ENCODE data around the gene KRTAP10-5. TPM values are rescaled to one million over a fixed set of nuclear protein-coding genes. Genes with fewer than 3 reads are reported as not detected.

Gene KRTAP10-5
- total RNA-seq, 1 donor, result not detected

DNA sequence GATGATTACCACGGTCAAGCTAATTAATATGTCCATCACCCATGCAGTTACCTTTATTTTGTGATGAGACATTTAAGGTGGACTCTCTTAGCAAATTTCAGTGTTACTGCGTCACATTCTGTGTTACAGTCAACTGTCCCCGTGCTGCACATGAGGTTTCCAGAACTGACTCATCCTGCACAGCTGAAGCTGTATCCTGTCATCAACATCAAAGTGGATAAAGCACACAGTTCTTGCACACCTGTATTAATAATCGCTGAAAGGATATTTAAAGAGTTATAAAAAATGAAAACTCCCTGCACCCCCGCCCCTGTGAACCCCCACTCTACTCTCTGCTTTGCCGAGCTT is 3.4 kb upstream of the KRTAP10-5 start:
- TF ChIP-seq, protein P1, sequence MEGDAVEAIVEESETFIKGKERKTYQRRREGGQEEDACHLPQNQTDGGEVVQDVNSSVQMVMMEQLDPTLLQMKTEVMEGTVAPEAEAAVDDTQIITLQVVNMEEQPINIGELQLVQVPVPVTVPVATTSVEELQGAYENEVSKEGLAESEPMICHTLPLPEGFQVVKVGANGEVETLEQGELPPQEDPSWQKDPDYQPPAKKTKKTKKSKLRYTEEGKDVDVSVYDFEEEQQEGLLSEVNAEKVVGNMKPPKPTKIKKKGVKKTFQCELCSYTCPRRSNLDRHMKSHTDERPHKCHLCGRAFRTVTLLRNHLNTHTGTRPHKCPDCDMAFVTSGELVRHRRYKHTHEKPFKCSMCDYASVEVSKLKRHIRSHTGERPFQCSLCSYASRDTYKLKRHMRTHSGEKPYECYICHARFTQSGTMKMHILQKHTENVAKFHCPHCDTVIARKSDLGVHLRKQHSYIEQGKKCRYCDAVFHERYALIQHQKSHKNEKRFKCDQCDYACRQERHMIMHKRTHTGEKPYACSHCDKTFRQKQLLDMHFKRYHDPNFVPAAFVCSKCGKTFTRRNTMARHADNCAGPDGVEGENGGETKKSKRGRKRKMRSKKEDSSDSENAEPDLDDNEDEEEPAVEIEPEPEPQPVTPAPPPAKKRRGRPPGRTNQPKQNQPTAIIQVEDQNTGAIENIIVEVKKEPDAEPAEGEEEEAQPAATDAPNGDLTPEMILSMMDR (IDR thresholded peaks at IDR 0.05; ENCODE audit: extremely low read depth, low read depth, low read length), result no peak
- H3K27me3 ChIP-seq (ENCODE audit: insufficient read depth, low read length), result no peaks in the 10 kb centered on the region

DNA sequence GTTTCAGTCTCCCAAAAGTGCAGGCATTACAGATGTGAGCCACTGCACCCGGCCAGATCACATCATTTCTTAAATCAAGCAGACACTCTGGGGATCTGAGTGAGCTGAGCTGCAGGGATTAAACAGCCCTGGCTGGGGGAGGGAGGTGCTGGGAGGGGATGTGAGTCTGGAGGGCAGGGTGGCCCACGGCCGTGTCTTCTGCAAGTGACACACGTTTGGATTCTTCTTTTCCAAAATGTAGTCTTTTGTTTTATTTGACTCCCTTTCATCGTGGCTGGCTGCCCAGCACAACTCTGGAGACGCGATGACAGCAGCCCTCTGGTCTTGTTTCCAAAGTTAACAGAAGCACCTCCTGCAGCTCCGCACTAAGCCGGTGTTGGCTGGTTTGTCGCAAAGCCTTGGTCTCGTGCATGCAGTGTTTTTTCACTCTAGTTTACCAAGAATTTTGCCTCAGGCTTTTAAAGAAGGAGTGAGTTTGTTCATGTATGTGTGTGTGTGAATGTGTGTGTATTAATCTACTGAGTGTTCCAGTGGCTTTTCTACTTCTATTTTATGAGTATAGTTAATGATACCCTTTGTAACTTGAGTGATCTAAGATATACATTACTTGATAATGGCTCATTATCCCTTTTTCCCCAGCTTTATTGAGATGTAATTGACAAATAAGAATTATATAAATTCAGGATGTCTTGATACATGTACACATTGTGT is 2.8 kb upstream of the KRTAP10-5 start:
- Histone ChIP-seq H3K27me3 (ENCODE audit: insufficient read depth, low read length) (no peaks in the 10 kb centered on the region), H2AFZ (ENCODE audit: low read length) (no peak overlapping the region), H3K36me3 (ENCODE audit: insufficient read depth, low read length) (no peaks in the 10 kb centered on the region), H3K27ac (ENCODE audit: low read depth, low read length) (no peak overlapping the region), H3K4me2 (ENCODE audit: insufficient read depth, low read length) (no peak overlapping the region), H3K9me3 (ENCODE audit: low read depth, low read length) (no peaks in the 10 kb centered on the region), H4K20me1 (ENCODE audit: insufficient read depth, low read length) (no peaks in the 10 kb centered on the region), H3K4me1 (ENCODE audit: insufficient read depth, low read length) (no peaks in the 10 kb centered on the region), H3K4me3 (ENCODE audit: insufficient read depth, low read length) (no peak overlapping the region), H3K79me2 (ENCODE audit: insufficient read depth, low read length) (no peaks in the 10 kb centered on the region)
- DNase-seq (ENCODE audit: insufficient read length, low spot score, missing footprints), result no peak
- TF ChIP-seq, protein P1 (IDR thresholded peaks at IDR 0.05; ENCODE audit: extremely low read depth, low read depth, low read length), result no peak

More for the DNA sequence above, 3.4 kb upstream of the KRTAP10-5 start:
- H3K4me2 ChIP-seq (ENCODE audit: insufficient read depth, low read length), result no peak overlapping the region
- H4K20me1 ChIP-seq (ENCODE audit: insufficient read depth, low read length), result no peaks in the 10 kb centered on the region
- H3K4me3 ChIP-seq (ENCODE audit: insufficient read depth, low read length), result no peak overlapping the region
- H2AFZ ChIP-seq (ENCODE audit: low read length), result no peak overlapping the region
- H3K4me1 ChIP-seq (ENCODE audit: insufficient read depth, low read length), result no peaks in the 10 kb centered on the region
- H3K27ac ChIP-seq (ENCODE audit: low read depth, low read length), result no peak overlapping the region
- H3K36me3 ChIP-seq (ENCODE audit: insufficient read depth, low read length), result no peaks in the 10 kb centered on the region
- no peaks in the 10 kb centered on the region for H3K79me2 ChIP-seq (ENCODE audit: insufficient read depth, low read length)
- DNase-seq (ENCODE audit: insufficient read length, low spot score, missing footprints), result no peak
- no peaks in the 10 kb centered on the region for H3K9me3 ChIP-seq (ENCODE audit: low read depth, low read length)

DNA sequence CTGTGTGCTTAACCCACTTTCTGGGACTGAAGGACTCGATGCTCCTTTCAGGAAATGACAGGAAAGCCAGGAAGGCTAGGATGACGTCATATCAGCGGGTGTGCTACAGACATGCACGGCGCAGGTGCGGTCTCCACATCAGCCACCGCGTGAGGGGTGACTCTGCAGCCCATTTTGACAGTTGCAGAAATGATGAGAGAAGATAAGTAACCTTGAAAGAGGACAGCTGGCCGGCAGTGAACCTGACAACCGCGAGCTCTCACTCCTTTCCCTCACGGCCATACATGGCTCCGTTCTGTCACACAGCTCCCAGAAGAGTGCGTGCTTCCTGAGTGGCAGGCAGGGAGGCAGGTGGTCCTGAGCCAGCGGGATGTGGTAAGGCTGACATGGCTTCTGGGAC is 1.7 kb upstream of the KRTAP10-5 start:
- no peaks in the 10 kb centered on the region for H3K79me2 ChIP-seq (ENCODE audit: insufficient read depth, low read length)
- no peak overlapping the region for H3K27ac ChIP-seq (ENCODE audit: low read depth, low read length)
- no peak overlapping the region for H3K4me2 ChIP-seq (ENCODE audit: insufficient read depth, low read length)
- H4K20me1 ChIP-seq (ENCODE audit: insufficient read depth, low read length), result no peaks in the 10 kb centered on the region
- no peaks in the 10 kb centered on the region for H3K9me3 ChIP-seq (ENCODE audit: low read depth, low read length)
- no peaks in the 10 kb centered on the region for H3K27me3 ChIP-seq (ENCODE audit: insufficient read depth, low read length)
- TF ChIP-seq, protein P1 (IDR thresholded peaks at IDR 0.05; ENCODE audit: extremely low read depth, low read depth, low read length), result no peak
- H3K4me3 ChIP-seq (ENCODE audit: insufficient read depth, low read length), result no peak overlapping the region
- H2AFZ ChIP-seq (ENCODE audit: low read length), result no peak overlapping the region
- H3K4me1 ChIP-seq (ENCODE audit: insufficient read depth, low read length), result no peaks in the 10 kb centered on the region
- DNase-seq (ENCODE audit: insufficient read length, low spot score, missing footprints), result no peak
- no peaks in the 10 kb centered on the region for H3K36me3 ChIP-seq (ENCODE audit: insufficient read depth, low read length)

DNA sequence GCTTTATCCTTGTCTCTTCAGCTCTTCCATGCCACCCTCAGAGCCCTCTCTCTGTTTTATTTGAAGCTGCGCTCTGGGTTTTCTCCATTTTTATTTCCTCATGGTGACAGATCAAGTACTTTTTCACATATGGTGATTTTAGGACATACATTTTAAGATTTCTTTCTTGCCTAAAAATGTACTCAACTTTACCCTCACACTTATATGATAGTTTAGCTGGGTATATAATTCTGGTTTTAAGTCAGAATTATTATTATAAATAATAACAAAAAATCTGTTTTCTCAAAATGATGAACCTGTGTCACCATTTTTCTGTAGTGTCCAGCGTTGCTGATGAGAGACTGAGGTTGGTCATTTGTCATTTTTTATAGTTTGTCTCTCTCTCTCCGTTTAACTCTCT is 754 bp upstream of the KRTAP10-5 start:
- no peak for DNase-seq (ENCODE audit: insufficient read length, low spot score, missing footprints)
- no peak overlapping the region for H3K4me3 ChIP-seq (ENCODE audit: insufficient read depth, low read length)
- no peaks in the 10 kb centered on the region for H3K36me3 ChIP-seq (ENCODE audit: insufficient read depth, low read length)
- H2AFZ ChIP-seq (ENCODE audit: low read length), result no peak overlapping the region
- TF ChIP-seq, protein P1 (IDR thresholded peaks at IDR 0.05; ENCODE audit: extremely low read depth, low read depth, low read length), result no peak
- H3K27me3 ChIP-seq (ENCODE audit: insufficient read depth, low read length), result no peaks in the 10 kb centered on the region
- no peaks in the 10 kb centered on the region for H4K20me1 ChIP-seq (ENCODE audit: insufficient read depth, low read length)
- no peak overlapping the region for H3K27ac ChIP-seq (ENCODE audit: low read depth, low read length)
- no peaks in the 10 kb centered on the region for H3K4me1 ChIP-seq (ENCODE audit: insufficient read depth, low read length)
- no peaks in the 10 kb centered on the region for H3K79me2 ChIP-seq (ENCODE audit: insufficient read depth, low read length)
- H3K4me2 ChIP-seq (ENCODE audit: insufficient read depth, low read length), result no peak overlapping the region
- no peaks in the 10 kb centered on the region for H3K9me3 ChIP-seq (ENCODE audit: low read depth, low read length)
